ENCODE results near the gene NDUFA11.
"Not testable (repeated sequence)": the region's sequence is repeated elsewhere in the genome, so short reads cannot be mapped to it uniquely, and the experiment has no call there.

Gene NDUFA11

GRCh38 chr19:5890099-5890498, 13.5 kb downstream of the NDUFA11 start:
- Histone ChIP-seq H2BK5ac (ENCODE audit: low read length) (no peak overlapping the region), H3K4me2 (ENCODE audit: low read length) (no peak overlapping the region), H2BK120ac (ENCODE audit: low read depth, low read length) (no peak overlapping the region), H3K9ac (ENCODE audit: low read length) (no peak overlapping the region), H3K4me1 (ENCODE audit: control insufficient read depth, low read depth, low read length) (no peaks in the 10 kb centered on the region), H4K5ac (ENCODE audit: low read length) (no peak overlapping the region), H3K36me3 (ENCODE audit: control insufficient read depth, insufficient read depth, low read length) (no peaks in the 10 kb centered on the region), H3K79me2 (ENCODE audit: control insufficient read depth, insufficient read depth, low read length) (no peaks in the 10 kb centered on the region), H4K8ac (ENCODE audit: low read depth, low read length) (no peak overlapping the region), H3K23ac (ENCODE audit: low read length) (no peak overlapping the region), H3K4me3 (ENCODE audit: low read length) (no peak overlapping the region), H2AK5ac (ENCODE audit: low read length) (no peak overlapping the region), H2BK15ac (replicated peaks; ENCODE audit: low read depth) (no peak overlapping the region), H3K79me1 (ENCODE audit: low read length) (no peaks in the 10 kb centered on the region), H3K56ac (ENCODE audit: low read length) (no peak overlapping the region), H3K27me3 (ENCODE audit: insufficient read depth, low read length, poor library complexity) (no peaks in the 10 kb centered on the region), H3K27ac (ENCODE audit: low read depth, low read length) (no peak overlapping the region), H3K18ac (ENCODE audit: low read length) (no peak overlapping the region), H3K4ac (ENCODE audit: low read depth, low read length) (no peak overlapping the region)
- no peak for DNase-seq
- no CpG with 5 or more reads among the region's 10 CpGs for WGBS (ENCODE audit: extremely low coverage, insufficient coverage, low lambda C conversion rate)

- Histone ChIP-seq H3K23ac (ENCODE audit: low read length) (no peak overlapping the region), H3K9ac (ENCODE audit: low read length) (no peak overlapping the region), H3K4ac (ENCODE audit: low read depth, low read length) (no peak overlapping the region), H3K56ac (ENCODE audit: low read length) (no peak overlapping the region), H2BK120ac (ENCODE audit: low read depth, low read length) (no peak overlapping the region), H3K4me2 (ENCODE audit: low read length) (no peak overlapping the region), H4K8ac (ENCODE audit: low read depth, low read length) (no peak overlapping the region), H3K36me3 (ENCODE audit: control insufficient read depth, insufficient read depth, low read length) (no peaks in the 10 kb centered on the region), H3K27me3 (ENCODE audit: insufficient read depth, low read length, poor library complexity) (no peaks in the 10 kb centered on the region), H3K4me3 (ENCODE audit: low read length) (no peak overlapping the region), H3K79me2 (ENCODE audit: control insufficient read depth, insufficient read depth, low read length) (no peaks in the 10 kb centered on the region), H3K18ac (ENCODE audit: low read length) (no peak overlapping the region), H4K5ac (ENCODE audit: low read length) (no peak overlapping the region), H2BK5ac (ENCODE audit: low read length) (no peak overlapping the region), H2AK5ac (ENCODE audit: low read length) (no peak overlapping the region), H3K4me1 (ENCODE audit: control insufficient read depth, low read depth, low read length) (no peaks in the 10 kb centered on the region), H3K27ac (ENCODE audit: low read depth, low read length) (no peak overlapping the region), H3K79me1 (ENCODE audit: low read length) (no peaks in the 10 kb centered on the region), H2BK15ac (replicated peaks; ENCODE audit: low read depth) (no peak overlapping the region)
- no peak for DNase-seq
- WGBS (ENCODE audit: extremely low coverage, insufficient coverage, low lambda C conversion rate), result no CpG with 5 or more reads among the region's 17 CpGs
Measured at GRCh38 chr19:5889288-5889971, 14.2 kb downstream of the NDUFA11 start.

- not testable (repeated sequence) for H3K56ac ChIP-seq (ENCODE audit: low read length); H3K79me2 ChIP-seq (ENCODE audit: control insufficient read depth, insufficient read depth, low read length); H3K4me2 ChIP-seq (ENCODE audit: low read length); H3K9ac ChIP-seq (ENCODE audit: low read length); H3K4me1 ChIP-seq (ENCODE audit: control insufficient read depth, low read depth, low read length); H2BK5ac ChIP-seq (ENCODE audit: low read length); H3K23ac ChIP-seq (ENCODE audit: low read length); H2BK120ac ChIP-seq (ENCODE audit: low read depth, low read length); H2BK15ac ChIP-seq (replicated peaks; ENCODE audit: low read depth); H3K4ac ChIP-seq (ENCODE audit: low read depth, low read length); H3K27ac ChIP-seq (ENCODE audit: low read depth, low read length); H3K27me3 ChIP-seq (ENCODE audit: insufficient read depth, low read length, poor library complexity); DNase-seq; H4K5ac ChIP-seq (ENCODE audit: low read length); H3K4me3 ChIP-seq (ENCODE audit: low read length); H3K79me1 ChIP-seq (ENCODE audit: low read length); H3K36me3 ChIP-seq (ENCODE audit: control insufficient read depth, insufficient read depth, low read length); H3K18ac ChIP-seq (ENCODE audit: low read length); H2AK5ac ChIP-seq (ENCODE audit: low read length); H4K8ac ChIP-seq (ENCODE audit: low read depth, low read length)
- WGBS (ENCODE audit: extremely low coverage, insufficient coverage, low lambda C conversion rate), result no CpG with 5 or more reads among the region's 11 CpGs
Measured at GRCh38 chr19:5884065-5884811, 19.4 kb downstream of the NDUFA11 start.

DNA sequence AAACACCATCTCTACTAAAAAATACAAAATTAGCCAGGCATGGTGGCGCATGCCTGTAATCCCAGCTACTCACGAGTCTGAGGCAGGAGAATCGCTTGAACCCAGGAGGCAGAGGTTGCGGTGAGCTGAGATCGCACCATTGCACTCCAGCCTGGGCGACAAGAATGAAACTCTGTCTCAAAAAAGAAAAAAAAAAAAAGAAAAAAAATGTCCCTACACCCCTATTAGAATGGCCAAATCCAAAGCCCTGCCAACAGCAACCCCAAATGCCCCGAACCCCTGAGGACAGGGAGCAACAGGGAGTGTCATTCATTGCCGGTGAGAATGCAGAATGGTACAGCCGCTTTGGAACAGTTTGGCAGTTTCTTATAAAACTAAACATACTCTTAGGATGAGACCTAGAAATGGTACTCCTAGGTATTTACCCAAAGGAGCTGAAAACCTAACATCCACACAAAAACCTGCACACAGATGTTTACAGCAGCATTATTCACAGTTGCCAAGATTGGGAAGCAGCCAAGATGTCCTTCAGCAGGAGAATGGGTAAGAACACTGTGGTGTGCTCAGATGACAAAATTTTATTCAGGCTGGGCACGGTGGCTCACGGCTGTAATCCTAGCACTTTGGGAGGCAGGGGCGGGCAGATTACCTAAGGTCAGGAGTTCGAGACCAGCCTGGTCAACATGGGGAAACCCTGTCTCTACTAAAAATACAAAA, 20.3 kb downstream of the NDUFA11 start:
- H3K9ac ChIP-seq (ENCODE audit: low read length); H3K4me3 ChIP-seq (ENCODE audit: low read length); H3K18ac ChIP-seq (ENCODE audit: low read length); H3K79me2 ChIP-seq (ENCODE audit: control insufficient read depth, insufficient read depth, low read length); H4K5ac ChIP-seq (ENCODE audit: low read length); DNase-seq; H2BK15ac ChIP-seq (replicated peaks; ENCODE audit: low read depth); H3K23ac ChIP-seq (ENCODE audit: low read length); H3K27me3 ChIP-seq (ENCODE audit: insufficient read depth, low read length, poor library complexity); H2AK5ac ChIP-seq (ENCODE audit: low read length); H4K8ac ChIP-seq (ENCODE audit: low read depth, low read length); H2BK5ac ChIP-seq (ENCODE audit: low read length); H3K79me1 ChIP-seq (ENCODE audit: low read length); H3K4me2 ChIP-seq (ENCODE audit: low read length); H2BK120ac ChIP-seq (ENCODE audit: low read depth, low read length); H3K4me1 ChIP-seq (ENCODE audit: control insufficient read depth, low read depth, low read length); H3K4ac ChIP-seq (ENCODE audit: low read depth, low read length); H3K27ac ChIP-seq (ENCODE audit: low read depth, low read length); H3K36me3 ChIP-seq (ENCODE audit: control insufficient read depth, insufficient read depth, low read length); H3K56ac ChIP-seq (ENCODE audit: low read length): not testable (repeated sequence)
- WGBS (ENCODE audit: extremely low coverage, insufficient coverage, low lambda C conversion rate), result no CpG with 5 or more reads among the region's 13 CpGs

- H4K5ac ChIP-seq (ENCODE audit: low read length), result no peak overlapping the region
- no peaks in the 10 kb centered on the region for H3K4me1 ChIP-seq (ENCODE audit: control insufficient read depth, low read depth, low read length)
- H3K9ac ChIP-seq (ENCODE audit: low read length), result no peak overlapping the region
- H3K23ac ChIP-seq (ENCODE audit: low read length), result no peak overlapping the region
- H2BK5ac ChIP-seq (ENCODE audit: low read length), result no peak overlapping the region
- DNase-seq, result no peak
- H2AK5ac ChIP-seq (ENCODE audit: low read length), result no peak overlapping the region
- no peak overlapping the region for H3K4me2 ChIP-seq (ENCODE audit: low read length)
- no CpG with 5 or more reads among the region's 9 CpGs for WGBS (ENCODE audit: extremely low coverage, insufficient coverage, low lambda C conversion rate)
- H3K4ac ChIP-seq (ENCODE audit: low read depth, low read length), result no peak overlapping the region
- H3K4me3 ChIP-seq (ENCODE audit: low read length), result no peak overlapping the region
- no peak overlapping the region for H2BK120ac ChIP-seq (ENCODE audit: low read depth, low read length)
- H3K79me2 ChIP-seq (ENCODE audit: control insufficient read depth, insufficient read depth, low read length), result no peaks in the 10 kb centered on the region
- H3K36me3 ChIP-seq (ENCODE audit: control insufficient read depth, insufficient read depth, low read length), result no peaks in the 10 kb centered on the region
- H3K79me1 ChIP-seq (ENCODE audit: low read length), result no peaks in the 10 kb centered on the region
- no peaks in the 10 kb centered on the region for H3K27me3 ChIP-seq (ENCODE audit: insufficient read depth, low read length, poor library complexity)
- H3K27ac ChIP-seq (ENCODE audit: low read depth, low read length), result no peak overlapping the region
- H2BK15ac ChIP-seq (replicated peaks; ENCODE audit: low read depth), result no peak overlapping the region
- no peak overlapping the region for H3K56ac ChIP-seq (ENCODE audit: low read length)
- no peak overlapping the region for H3K18ac ChIP-seq (ENCODE audit: low read length)
- H4K8ac ChIP-seq (ENCODE audit: low read depth, low read length), result no peak overlapping the region
Measured at GRCh38 chr19:5882421-5882968, 21.1 kb downstream of the NDUFA11 start.
